HG03045 (cell line): ENCODE results near the gene TTC3.

Experiments used
- ATAC-seq: cut with Tn5 transposase; IDR thresholded peaks from one replicate; pipeline ENCODE4 v1.9.1; 2021; ENCODE audit warnings: mild to moderate bottlenecking, moderate library complexity; ENCODE audit not compliant: unreplicated experiment

The TTC3 gene

GRCh38 chr21:37193006-37193405 is 120.0 kb downstream of the TTC3 start:
- ATAC-seq, result no peak

- no peak for ATAC-seq
Observed at GRCh38 chr21:37193676-37194075, 120.6 kb downstream of the TTC3 start.

- no peak for ATAC-seq
Observed at GRCh38 chr21:37195059-37195458, 122.0 kb downstream of the TTC3 start.

- no peak for ATAC-seq
Observed at GRCh38 chr21:37195610-37196009, 122.6 kb downstream of the TTC3 start.

- no peak for ATAC-seq
Observed at GRCh38 chr21:37196847-37197246, 123.8 kb downstream of the TTC3 start.

- ATAC-seq, result no peak
Observed at GRCh38 chr21:37197746-37198145, 124.7 kb downstream of the TTC3 start.

- ATAC-seq, result no peak
Observed at GRCh38 chr21:37199057-37199924, 126.2 kb downstream of the TTC3 start.

GRCh38 chr21:37200641-37201480 is 127.8 kb downstream of the TTC3 start:
- ATAC-seq, result no peak

GRCh38 chr21:37202221-37203110 is 129.4 kb downstream of the TTC3 start:
- no peak for ATAC-seq

- ATAC-seq, result no peak
Observed at GRCh38 chr21:37204580-37204979, 131.5 kb downstream of the TTC3 start.

- no peak for ATAC-seq
Observed at GRCh38 chr21:37206496-37206895, 133.4 kb downstream of the TTC3 start.

- peak; percentile 59 for ATAC-seq
Observed at GRCh38 chr21:37207441-37208009, 134.5 kb downstream of the TTC3 start.

- ATAC-seq, result peak; percentile 69
Observed at GRCh38 chr21:37208056-37208721, 135.1 kb downstream of the TTC3 start.

- peak; percentile 31 for ATAC-seq
Observed at GRCh38 chr21:37208741-37209225, 135.7 kb downstream of the TTC3 start.

GRCh38 chr21:37210130-37210529 is 137.1 kb downstream of the TTC3 start:
- ATAC-seq, result no peak

- ATAC-seq, result no peak
Observed at GRCh38 chr21:37210799-37211198, 137.7 kb downstream of the TTC3 start.

GRCh38 chr21:37214952-37215351 is 141.9 kb downstream of the TTC3 start:
- ATAC-seq, result no peak

GRCh38 chr21:37219761-37220432 is 146.8 kb downstream of the TTC3 start:
- no peak for ATAC-seq

- peak; percentile 33 for ATAC-seq
Observed at GRCh38 chr21:37220433-37220980, 147.5 kb downstream of the TTC3 start.
